Common myeloid progenitor, CD34-positive (primary cell): ENCODE data around the gene PLGRKT.
"Not testable (repeated sequence)": the region's sequence is repeated elsewhere in the genome, so short reads cannot be mapped to it uniquely, and the experiment has no call there.

ENCODE experiments used
- CTCF ChIA-PET: fragments of 350-600 bp; sonication (Branson Sonifier 250); formaldehyde crosslinking; loops from one replicate; lab custom pipeline; 2021; ENCODE audit warnings: antibody characterized with exemption; lab: Charles Lee
- POLR2A ChIA-PET: fragments of 350-600 bp; sonication (Branson Sonifier 250); formaldehyde crosslinking; loops from one replicate; lab custom pipeline; 2021; ENCODE audit warnings: antibody characterized with exemption; lab: Charles Lee
- DNase-seq, 3 donors: peaks; one replicate each; pipeline versions ENCODE4 v3.0.0 to v3.0.0-alpha.2; 2013
- H3K27ac ChIP-seq, 2 experiments: 1 replicate in 1 of 2; 2 replicates in 1 of 2; pipeline ENCODE4 v1.7.0; 2013; ENCODE audit warnings: inconsistent platforms in 2 of 2, low read length in 2 of 2, mild to moderate bottlenecking in 2 of 2, low read depth in 1 of 2, moderate library complexity in 1 of 2; ENCODE audit not compliant: severe bottlenecking in 2 of 2, insufficient read depth in 1 of 2, poor library complexity in 1 of 2
- H3K27me3 ChIP-seq, 5 experiments: replicated peaks in 2 of 5; 1 replicate in 3 of 5; 2 replicates in 2 of 5; pipeline versions ENCODE4 v1.6.1 to v1.7.0; 2013; ENCODE audit warnings: low read length in 4 of 5, mild to moderate bottlenecking in 2 of 5, moderate library complexity in 2 of 5, inconsistent platforms in 1 of 5; ENCODE audit not compliant: insufficient read depth in 5 of 5, control insufficient read depth in 4 of 5
- H3K36me3 ChIP-seq, 4 experiments: 1 replicate in 2 of 4; 2 replicates in 2 of 4; pipeline versions ENCODE4 v1.6.1 to v1.7.0; 2013; ENCODE audit warnings: low read length in 3 of 4, control low read depth in 1 of 4, mild to moderate bottlenecking in 1 of 4; ENCODE audit not compliant: control insufficient read depth in 4 of 4, insufficient read depth in 4 of 4
- H3K4me1 ChIP-seq, 4 experiments: 1 replicate in 3 of 4; 2 replicates in 1 of 4; pipeline versions ENCODE4 v1.6.1 to v1.7.1; 2013; ENCODE audit warnings: low read length in 3 of 4, mild to moderate bottlenecking in 3 of 4, control low read depth in 1 of 4, inconsistent platforms in 1 of 4, moderate library complexity in 1 of 4; ENCODE audit not compliant: control insufficient read depth in 4 of 4, insufficient read depth in 4 of 4; ENCODE audit errors: control extremely low read depth in 1 of 4
- H3K4me3 ChIP-seq, 7 experiments: 1 replicate in 4 of 7; 2 replicates in 3 of 7; pipeline versions ENCODE4 v1.5.1 to v1.7.0; 2013; ENCODE audit warnings: mild to moderate bottlenecking in 7 of 7, low read length in 6 of 7, moderate library complexity in 6 of 7, inconsistent platforms in 2 of 7, low read depth in 2 of 7, control low read depth in 1 of 7; ENCODE audit not compliant: insufficient read depth in 4 of 7, control insufficient read depth in 1 of 7; ENCODE audit errors: extremely low read depth in 1 of 7
- H3K9me3 ChIP-seq, 5 experiments: 1 replicate in 4 of 5; 2 replicates in 1 of 5; pipeline versions ENCODE4 v1.6.1 to v1.7.1; 2013; ENCODE audit warnings: low read length in 4 of 5, mild to moderate bottlenecking in 2 of 5, inconsistent platforms in 1 of 5, low read depth in 1 of 5, moderate library complexity in 1 of 5; ENCODE audit not compliant: control insufficient read depth in 4 of 5, insufficient read depth in 2 of 5; ENCODE audit errors: control extremely low read depth in 1 of 5
- WGBS: methylation state at CpG from one replicate; pipeline ENCODE4 v1.1.5; 2013; ENCODE audit not compliant: insufficient coverage; 5-methylcytosine and 5-hydroxymethylcytosine counted together

PLGRKT gene

GRCh38 chr9:5480919-5481318, 43.2 kb upstream of the PLGRKT start:
- 100% methylated on average over 2 of the region's 4 CpGs for WGBS
- H3K4me3 ChIP-seq: no peak overlapping the region
- ChIA-PET POLR2A (no interaction called here), CTCF (no interaction called here)
- no peak for DNase-seq
- peaks cover 0 to 6% (median 1%) of the 10 kb centered on the region in 4 experiments for H3K4me1 ChIP-seq
- H3K27me3 ChIP-seq: no peaks in the 10 kb centered on the region
- H3K27ac ChIP-seq: no peak overlapping the region
- H3K9me3 ChIP-seq: peaks cover 0 to 7% (median 3%) of the 10 kb centered on the region in 5 experiments
- H3K36me3 ChIP-seq: no peaks in the 10 kb centered on the region

- Histone ChIP-seq H3K27me3 (no peaks in the 10 kb centered on the region), H3K9me3 (peaks cover 0 to 7% (median 3%) of the 10 kb centered on the region in 5 experiments), H3K36me3 (no peaks in the 10 kb centered on the region), H3K4me3 (no peak overlapping the region), H3K27ac (no peak overlapping the region), H3K4me1 (peaks cover 0 to 6% (median 1%) of the 10 kb centered on the region in 4 experiments)
- no CpG with 5 or more reads among the region's 3 CpGs for WGBS
- ChIA-PET POLR2A (no interaction called here), CTCF (interaction anchor here (0.9 to 1.0 kb wide), 2 partner anchors 69 to 109 kb away, joined by 3 read pairs; no protein-coding TSS in a partner anchor)
- DNase-seq: no peak
Observed at GRCh38 chr9:5479994-5480694, 42.4 kb upstream of the PLGRKT start.

- WGBS: 82% methylated on average over 2 of the region's 2 CpGs
- H3K9me3 ChIP-seq: peaks cover 0 to 7% (median 3%) of the 10 kb centered on the region in 5 experiments
- H3K36me3 ChIP-seq: no peaks in the 10 kb centered on the region
- no peaks in the 10 kb centered on the region for H3K27me3 ChIP-seq
- POLR2A ChIA-PET: interaction anchor here (0.5 kb wide), 1 partner anchor 26 kb away, joined by 3 read pairs; no protein-coding TSS in a partner anchor
- CTCF ChIA-PET: interaction anchor here (1.0 to 1.4 kb wide), 2 partner anchors 12 to 85 kb away, joined by 3 read pairs; no protein-coding TSS in a partner anchor
- no peak for DNase-seq
- peaks cover 0 to 6% (median 1%) of the 10 kb centered on the region in 4 experiments for H3K4me1 ChIP-seq
- no peak overlapping the region for H3K27ac ChIP-seq
- H3K4me3 ChIP-seq: no peak overlapping the region
Observed at GRCh38 chr9:5478206-5478605, 40.5 kb upstream of the PLGRKT start.

- H3K4me3 ChIP-seq, H3K27me3 ChIP-seq, H3K36me3 ChIP-seq, POLR2A ChIA-PET, H3K27ac ChIP-seq, DNase-seq, H3K9me3 ChIP-seq, H3K4me1 ChIP-seq: not testable (repeated sequence)
- no CpG with 5 or more reads among the region's 2 CpGs for WGBS
- CTCF ChIA-PET: interaction anchor here (1.5 kb wide), 1 partner anchor 10 kb away, joined by 5 read pairs; no protein-coding TSS in a partner anchor
Observed at GRCh38 chr9:5475611-5476010, 37.9 kb upstream of the PLGRKT start.

GRCh38 chr9:5470816-5471215, 33.1 kb upstream of the PLGRKT start:
- WGBS: 100% methylated on average over 2 of the region's 3 CpGs
- Histone ChIP-seq H3K4me3 (no peak overlapping the region), H3K9me3 (no peaks in the 10 kb centered on the region), H3K4me1 (no peaks in the 10 kb centered on the region), H3K27me3 (no peaks in the 10 kb centered on the region), H3K27ac (no peak overlapping the region), H3K36me3 (no peaks in the 10 kb centered on the region)
- DNase-seq: no peak
- ChIA-PET CTCF (no interaction called here), POLR2A (no interaction called here)

GRCh38 chr9:5470122-5470521, 32.4 kb upstream of the PLGRKT start:
- CTCF ChIA-PET: no interaction called here
- no CpG with 5 or more reads among the region's 1 CpG for WGBS

GRCh38 chr9:5468850-5469249, 31.1 kb upstream of the PLGRKT start:
- Histone ChIP-seq H3K27me3 (no peaks in the 10 kb centered on the region), H3K4me3 (no peak overlapping the region), H3K4me1 (no peaks in the 10 kb centered on the region), H3K36me3 (peaks cover 0 to 5% (median 0%) of the 10 kb centered on the region in 4 experiments), H3K9me3 (no peaks in the 10 kb centered on the region), H3K27ac (no peak overlapping the region)
- WGBS: no CpG with 5 or more reads among the region's 5 CpGs
- POLR2A ChIA-PET: no interaction called here
- DNase-seq: no peak
- CTCF ChIA-PET: no interaction called here

More at GRCh38 chr9:5470122-5470521, 32.4 kb upstream of the PLGRKT start:
- Histone ChIP-seq H3K36me3 (no peaks in the 10 kb centered on the region), H3K27me3 (no peaks in the 10 kb centered on the region), H3K27ac (no peak overlapping the region), H3K4me1 (no peaks in the 10 kb centered on the region), H3K9me3 (no peaks in the 10 kb centered on the region), H3K4me3 (no peak overlapping the region)
- POLR2A ChIA-PET: no interaction called here
- no peak for DNase-seq
